AG04449 (cell line): ENCODE measurements around the gene SIPA1L3.

Experiments
- CTCF ChIA-PET: fragments of 350-600 bp; formaldehyde crosslinking; extraction: SDS; loops from one replicate; lab custom pipeline; 2021; ENCODE audit warnings: antibody characterized with exemption; lab: Yijun Ruan, JAX
- POLR2A ChIA-PET: fragments of 400-600, 350-600 bp; formaldehyde crosslinking; extraction: SDS; loops from one replicate; lab custom pipeline; 2020; ENCODE audit warnings: antibody characterized with exemption, inconsistent platforms; lab: Yijun Ruan, JAX
- DNase-seq: peaks from one replicate; pipeline ENCODE4 v3.0.0-alpha.2; 2010; ENCODE audit warnings: low read depth, low spot score
- H3K4me3 ChIP-seq: 2 replicates; pipeline ENCODE4 v1.5.1; 2011; ENCODE audit warnings: low read depth, mild to moderate bottlenecking, control low read depth, low read length
- TF ChIP-seq, protein P1 (sequence below): IDR thresholded peaks from one replicate; pipeline ENCODE4 v1.5.1; 2011; ENCODE audit warnings: mild to moderate bottlenecking, moderate library complexity, low read length, control low read depth, inconsistent platforms; ENCODE audit not compliant: insufficient read depth; ENCODE audit errors: missing control alignments

SIPA1L3 gene

DNA sequence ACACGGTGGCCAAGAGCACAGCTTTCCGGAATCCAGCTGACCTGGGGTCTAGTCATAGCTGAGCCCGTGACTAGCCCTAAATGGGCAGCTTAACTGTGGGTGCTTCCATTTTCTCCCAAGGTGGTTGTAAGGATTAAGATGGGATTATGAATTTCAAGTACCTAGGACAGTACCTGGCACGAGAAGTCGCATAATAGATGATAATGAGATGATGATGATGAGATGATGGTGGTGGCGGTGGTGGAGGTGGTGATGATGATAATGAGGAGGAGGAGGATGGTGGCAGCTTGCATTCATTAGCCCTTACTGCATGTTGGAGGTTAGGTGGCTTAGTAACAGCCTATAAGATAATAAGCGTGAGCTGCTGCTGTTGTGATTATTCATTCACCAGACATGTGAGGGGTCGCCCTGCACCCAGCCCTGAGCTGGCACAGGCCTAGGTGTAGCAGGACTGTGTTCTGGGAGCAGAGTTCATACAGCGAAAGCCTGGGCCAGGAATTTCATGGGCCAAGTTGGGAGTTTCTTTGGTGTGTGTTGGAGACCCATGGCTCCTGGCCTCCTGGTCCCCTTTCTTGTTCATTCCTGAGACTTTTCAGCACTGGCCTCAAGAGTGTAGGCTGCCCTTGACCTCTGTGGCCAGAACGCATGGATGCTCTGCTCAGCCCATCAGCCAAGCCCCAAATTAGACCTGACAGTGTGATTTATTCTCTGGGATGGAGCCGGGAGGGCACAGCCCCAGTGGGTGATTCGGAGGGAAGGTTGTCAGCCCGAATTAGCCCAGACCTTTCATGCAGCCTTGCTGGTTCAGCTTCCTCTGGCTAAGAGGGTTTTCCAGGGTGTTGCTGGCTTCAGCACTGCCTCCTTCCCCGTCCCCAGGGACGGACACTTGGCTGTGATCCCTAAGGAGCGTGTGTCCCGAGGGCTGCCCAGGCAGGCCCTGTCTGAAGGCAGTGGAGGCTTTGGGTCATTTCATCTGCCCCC, 128.8 kb downstream of the SIPA1L3 start:
- no peak overlapping the region for H3K4me3 ChIP-seq
- TF ChIP-seq, protein P1, sequence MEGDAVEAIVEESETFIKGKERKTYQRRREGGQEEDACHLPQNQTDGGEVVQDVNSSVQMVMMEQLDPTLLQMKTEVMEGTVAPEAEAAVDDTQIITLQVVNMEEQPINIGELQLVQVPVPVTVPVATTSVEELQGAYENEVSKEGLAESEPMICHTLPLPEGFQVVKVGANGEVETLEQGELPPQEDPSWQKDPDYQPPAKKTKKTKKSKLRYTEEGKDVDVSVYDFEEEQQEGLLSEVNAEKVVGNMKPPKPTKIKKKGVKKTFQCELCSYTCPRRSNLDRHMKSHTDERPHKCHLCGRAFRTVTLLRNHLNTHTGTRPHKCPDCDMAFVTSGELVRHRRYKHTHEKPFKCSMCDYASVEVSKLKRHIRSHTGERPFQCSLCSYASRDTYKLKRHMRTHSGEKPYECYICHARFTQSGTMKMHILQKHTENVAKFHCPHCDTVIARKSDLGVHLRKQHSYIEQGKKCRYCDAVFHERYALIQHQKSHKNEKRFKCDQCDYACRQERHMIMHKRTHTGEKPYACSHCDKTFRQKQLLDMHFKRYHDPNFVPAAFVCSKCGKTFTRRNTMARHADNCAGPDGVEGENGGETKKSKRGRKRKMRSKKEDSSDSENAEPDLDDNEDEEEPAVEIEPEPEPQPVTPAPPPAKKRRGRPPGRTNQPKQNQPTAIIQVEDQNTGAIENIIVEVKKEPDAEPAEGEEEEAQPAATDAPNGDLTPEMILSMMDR = no peak
- POLR2A ChIA-PET = interaction anchor here (0.6 to 1.4 kb wide), 7 partner anchors 17 to 262 kb away, joined by 3 to 6 read pairs (median 4); partner anchors contain the start of genes SIPA1L3 and WDR87
- CTCF ChIA-PET = interaction anchor here (0.7 to 2.5 kb wide), 4 partner anchors 10 to 133 kb away, joined by 4 to 9 read pairs (median 5); partner anchors contain the start of gene SIPA1L3
- no peak for DNase-seq

DNA sequence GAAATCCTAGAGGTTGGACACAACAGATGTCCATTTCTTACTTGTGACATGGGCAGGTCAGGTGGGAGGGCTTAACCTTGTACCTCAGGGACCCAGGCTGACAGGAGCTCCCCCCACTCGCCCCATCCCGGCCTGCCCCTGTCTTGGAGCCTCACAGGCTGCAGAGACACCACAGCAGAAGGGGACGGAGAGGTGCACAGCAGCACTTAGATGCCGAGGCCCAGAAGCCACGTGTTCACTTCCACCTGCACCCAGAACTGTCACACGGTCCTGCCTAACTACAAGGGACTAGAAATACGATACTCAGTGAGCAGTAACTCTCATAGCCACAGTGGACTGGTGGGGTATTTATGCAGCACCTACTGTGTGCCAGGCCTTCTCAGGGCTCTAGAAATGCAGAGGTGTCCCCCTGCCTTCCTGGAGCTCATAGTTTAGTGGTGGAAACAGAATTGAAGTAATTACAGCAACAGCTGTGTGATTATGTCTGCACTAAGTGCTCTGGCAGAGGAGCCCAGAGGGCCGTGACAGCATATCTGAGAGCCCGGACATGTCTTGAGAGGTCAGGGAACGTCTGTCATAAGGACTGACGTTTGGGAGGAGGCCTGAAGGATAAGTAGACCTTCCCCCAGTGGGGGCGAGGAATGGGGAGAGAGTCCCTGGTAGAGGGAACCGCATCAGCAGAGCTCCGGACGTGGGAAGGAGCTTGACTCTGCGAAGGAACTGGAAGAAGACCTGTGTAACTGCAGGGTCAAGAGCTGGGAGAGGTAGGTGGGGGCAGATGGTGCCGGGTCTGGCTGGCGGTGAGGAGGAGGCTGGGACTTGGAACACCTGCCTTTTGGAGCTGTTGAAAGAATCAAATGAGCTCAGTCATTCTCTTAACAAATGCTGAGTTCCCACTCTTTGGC, 130.0 kb downstream of the SIPA1L3 start:
- ChIA-PET CTCF (interaction anchor here (1.0 to 3.3 kb wide), 3 partner anchors 16 to 138 kb away, joined by 3 to 14 read pairs (median 3); no protein-coding TSS in a partner anchor), POLR2A (interaction anchor here (1.0 to 1.4 kb wide), 4 partner anchors 18 to 130 kb away, joined by 3 to 6 read pairs (median 4); partner anchors contain the start of gene SIPA1L3)
- TF ChIP-seq, protein P1 = no peak
- DNase-seq = no peak
- no peak overlapping the region for H3K4me3 ChIP-seq

DNA sequence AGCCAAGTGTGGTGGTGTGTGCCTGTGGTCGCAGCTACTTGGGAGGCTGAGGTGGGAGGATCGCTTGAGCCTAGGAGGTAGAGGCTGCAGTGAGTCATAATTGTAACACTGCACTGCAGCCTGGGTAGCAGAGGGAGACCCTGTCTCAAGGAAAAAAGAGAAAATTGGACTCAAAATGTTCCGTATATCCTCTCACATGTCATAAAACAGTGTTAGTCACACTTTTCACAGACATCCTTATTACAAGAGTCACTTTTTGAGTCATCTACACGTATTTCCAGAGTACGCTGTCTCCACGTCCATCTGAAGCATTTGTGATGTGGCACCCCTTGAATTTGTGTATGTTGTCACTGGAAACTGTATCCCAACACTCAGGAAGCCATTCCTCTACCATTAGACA, 133.0 kb downstream of the SIPA1L3 start:
- TF ChIP-seq, protein P1 = no peak
- DNase-seq = peak; percentile 86
- POLR2A ChIA-PET = no interaction called here
- CTCF ChIA-PET = no interaction called here
- H3K4me3 ChIP-seq = no peak overlapping the region

DNA sequence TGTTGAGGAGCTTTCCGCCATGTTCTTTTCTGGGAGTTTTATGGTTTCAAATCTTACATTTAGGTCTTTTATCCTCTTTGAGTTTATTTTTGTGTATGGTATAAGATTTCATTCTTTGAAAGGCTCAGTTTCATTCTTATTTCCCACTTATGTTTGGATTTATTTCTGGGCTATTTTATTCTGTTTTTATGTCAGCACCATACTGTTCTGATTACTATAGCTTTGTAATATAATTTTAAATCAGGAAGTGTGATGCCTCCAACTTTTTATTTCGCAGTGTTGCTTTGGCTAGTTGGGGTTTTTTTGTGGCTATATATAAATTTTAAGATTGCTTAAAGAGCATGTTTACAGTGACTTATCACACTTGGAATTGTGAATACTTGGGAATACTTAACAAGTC, 135.1 kb downstream of the SIPA1L3 start:
- ChIA-PET CTCF (interaction anchor here (1.0 to 13.6 kb wide), 3 partner anchors 10 to 139 kb away, joined by 3 to 213 read pairs (median 4); partner anchors contain the start of genes SIPA1L3 and WDR87), POLR2A (no interaction called here)
- H3K4me3 ChIP-seq = no peak overlapping the region
- no peak for DNase-seq
- TF ChIP-seq, protein P1 = no peak

DNA sequence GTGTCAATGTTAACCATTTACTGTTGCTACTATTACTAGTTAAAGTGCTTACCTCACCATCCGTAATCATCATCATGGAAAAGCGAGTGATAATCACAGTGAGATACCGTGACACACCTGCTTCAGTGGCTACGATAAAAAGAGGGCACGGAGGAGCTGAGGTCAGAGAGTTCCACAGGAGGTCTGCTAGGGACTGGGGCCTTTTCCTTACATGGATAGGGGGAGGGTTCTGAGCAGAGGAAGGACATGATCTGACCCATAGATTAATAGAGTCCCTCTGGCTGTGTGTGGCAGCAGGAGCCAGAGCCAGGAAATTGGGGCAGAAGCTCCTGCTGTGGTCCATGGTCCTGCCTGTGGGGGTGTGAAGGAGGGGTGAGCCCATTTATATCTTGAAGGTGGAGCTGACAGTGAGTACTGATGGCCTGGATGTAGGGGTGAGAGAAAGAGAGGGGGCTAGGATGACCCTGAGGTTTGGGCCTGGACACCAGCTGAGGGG, 136.7 kb downstream of the SIPA1L3 start:
- ChIA-PET CTCF (interaction anchor here (2.3 to 13.6 kb wide), 2 partner anchors 112 to 141 kb away, joined by 8 to 213 read pairs; partner anchors contain the start of genes SIPA1L3 and WDR87), POLR2A (interaction anchor here (1.0 kb wide), 1 partner anchor 39 kb away, joined by 3 read pairs; no protein-coding TSS in a partner anchor)
- TF ChIP-seq, protein P1 = no peak
- H3K4me3 ChIP-seq = no peak overlapping the region
- DNase-seq = no peak
